ENCODE results near the gene TNNT2.

TNNT2 gene

DNA sequence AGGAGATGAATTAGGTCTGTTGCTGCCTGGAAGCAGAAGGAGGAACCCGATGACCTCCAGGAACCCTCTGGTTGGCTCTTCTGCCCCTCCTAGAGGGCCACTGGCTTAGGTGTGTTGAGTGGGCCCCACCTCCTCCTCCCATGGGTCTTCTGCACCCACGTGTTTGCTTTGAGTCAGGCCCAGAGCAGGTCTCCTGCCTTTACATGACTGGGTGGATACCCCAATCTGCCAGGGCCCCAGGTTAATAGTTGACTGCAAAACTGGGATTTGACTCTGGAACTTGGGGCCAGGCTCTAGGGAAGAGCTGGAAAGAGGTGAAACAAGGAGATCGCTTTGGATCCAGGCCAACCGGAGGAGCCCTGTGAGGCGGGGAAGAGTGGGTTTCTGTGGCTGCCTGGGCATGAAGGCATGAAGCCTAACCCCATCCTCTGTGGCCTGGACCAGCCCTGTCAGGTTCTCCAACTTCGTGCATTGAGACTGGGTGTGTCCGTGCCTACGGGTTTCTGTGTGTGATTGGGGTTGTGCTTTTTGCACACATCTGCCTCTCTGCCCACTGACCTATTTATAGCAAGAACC lies 29.4 kb upstream of the TNNT2 start:
- no peak overlapping the region for H3K4me3 ChIP-seq (ENCODE audit: low read length)
- H3K9me3 ChIP-seq (ENCODE audit: insufficient read depth, low read length) = no peaks in the 10 kb centered on the region
- H3K36me3 ChIP-seq (replicated peaks; ENCODE audit: low read depth, low read length) = no peaks in the 10 kb centered on the region
- H3K9ac ChIP-seq (ENCODE audit: low read length) = no peak overlapping the region
- TF ChIP-seq, protein P1, sequence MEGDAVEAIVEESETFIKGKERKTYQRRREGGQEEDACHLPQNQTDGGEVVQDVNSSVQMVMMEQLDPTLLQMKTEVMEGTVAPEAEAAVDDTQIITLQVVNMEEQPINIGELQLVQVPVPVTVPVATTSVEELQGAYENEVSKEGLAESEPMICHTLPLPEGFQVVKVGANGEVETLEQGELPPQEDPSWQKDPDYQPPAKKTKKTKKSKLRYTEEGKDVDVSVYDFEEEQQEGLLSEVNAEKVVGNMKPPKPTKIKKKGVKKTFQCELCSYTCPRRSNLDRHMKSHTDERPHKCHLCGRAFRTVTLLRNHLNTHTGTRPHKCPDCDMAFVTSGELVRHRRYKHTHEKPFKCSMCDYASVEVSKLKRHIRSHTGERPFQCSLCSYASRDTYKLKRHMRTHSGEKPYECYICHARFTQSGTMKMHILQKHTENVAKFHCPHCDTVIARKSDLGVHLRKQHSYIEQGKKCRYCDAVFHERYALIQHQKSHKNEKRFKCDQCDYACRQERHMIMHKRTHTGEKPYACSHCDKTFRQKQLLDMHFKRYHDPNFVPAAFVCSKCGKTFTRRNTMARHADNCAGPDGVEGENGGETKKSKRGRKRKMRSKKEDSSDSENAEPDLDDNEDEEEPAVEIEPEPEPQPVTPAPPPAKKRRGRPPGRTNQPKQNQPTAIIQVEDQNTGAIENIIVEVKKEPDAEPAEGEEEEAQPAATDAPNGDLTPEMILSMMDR (IDR thresholded peaks at IDR 0.05; ENCODE audit: low read depth, low read length) = no peak
- no peak for TF ChIP-seq EZH2phosphoT487 (IDR thresholded peaks at IDR 0.05; ENCODE audit: low read depth)
- no peaks in the 10 kb centered on the region for H4K20me1 ChIP-seq (ENCODE audit: insufficient read depth, low read length)
- no peaks in the 10 kb centered on the region for H3K79me2 ChIP-seq (ENCODE audit: low read length)
- peaks cover 19% of the 10 kb centered on the region for H3K4me1 ChIP-seq (ENCODE audit: low read length)
- no peak overlapping the region for H2AFZ ChIP-seq (ENCODE audit: low read depth, low read length)
- H3K4me2 ChIP-seq (ENCODE audit: low read length) = no peak overlapping the region
- H3K27me3 ChIP-seq (ENCODE audit: low read depth, low read length) = peaks cover 50% of the 10 kb centered on the region
- no peak overlapping the region for H3K27ac ChIP-seq (ENCODE audit: low read length)

DNA sequence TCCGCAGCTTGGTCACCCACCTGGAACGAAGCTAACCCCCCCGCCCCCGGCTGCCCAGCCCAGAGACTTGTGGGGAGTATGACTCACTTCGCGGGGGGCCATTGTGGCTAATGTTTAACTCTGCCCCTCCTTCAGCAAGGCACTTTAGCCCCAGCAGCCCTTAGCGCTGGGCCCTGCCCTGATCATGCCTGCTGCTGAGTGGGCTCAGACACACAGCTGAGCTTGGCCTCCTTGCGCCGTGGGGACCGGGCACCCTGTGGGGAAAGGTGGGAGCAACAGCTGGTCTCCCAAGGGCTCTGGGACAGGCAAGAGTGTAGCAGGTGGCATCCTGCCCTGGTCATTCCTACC lies 28.0 kb upstream of the TNNT2 start:
- Histone ChIP-seq H3K4me3 (ENCODE audit: low read length) (no peak overlapping the region), H2AFZ (ENCODE audit: low read depth, low read length) (no peak overlapping the region), H4K20me1 (ENCODE audit: insufficient read depth, low read length) (no peaks in the 10 kb centered on the region), H3K9me3 (ENCODE audit: insufficient read depth, low read length) (no peaks in the 10 kb centered on the region), H3K4me1 (ENCODE audit: low read length) (peaks cover 19% of the 10 kb centered on the region), H3K36me3 (replicated peaks; ENCODE audit: low read depth, low read length) (no peaks in the 10 kb centered on the region), H3K9ac (ENCODE audit: low read length) (no peak overlapping the region), H3K27me3 (ENCODE audit: low read depth, low read length) (peaks cover 51% of the 10 kb centered on the region), H3K4me2 (ENCODE audit: low read length) (no peak overlapping the region), H3K79me2 (ENCODE audit: low read length) (no peaks in the 10 kb centered on the region), H3K27ac (ENCODE audit: low read length) (no peak overlapping the region)
- TF ChIP-seq, protein P1 (IDR thresholded peaks at IDR 0.05; ENCODE audit: low read depth, low read length) = no peak
- no peak for TF ChIP-seq EZH2phosphoT487 (IDR thresholded peaks at IDR 0.05; ENCODE audit: low read depth)

DNA sequence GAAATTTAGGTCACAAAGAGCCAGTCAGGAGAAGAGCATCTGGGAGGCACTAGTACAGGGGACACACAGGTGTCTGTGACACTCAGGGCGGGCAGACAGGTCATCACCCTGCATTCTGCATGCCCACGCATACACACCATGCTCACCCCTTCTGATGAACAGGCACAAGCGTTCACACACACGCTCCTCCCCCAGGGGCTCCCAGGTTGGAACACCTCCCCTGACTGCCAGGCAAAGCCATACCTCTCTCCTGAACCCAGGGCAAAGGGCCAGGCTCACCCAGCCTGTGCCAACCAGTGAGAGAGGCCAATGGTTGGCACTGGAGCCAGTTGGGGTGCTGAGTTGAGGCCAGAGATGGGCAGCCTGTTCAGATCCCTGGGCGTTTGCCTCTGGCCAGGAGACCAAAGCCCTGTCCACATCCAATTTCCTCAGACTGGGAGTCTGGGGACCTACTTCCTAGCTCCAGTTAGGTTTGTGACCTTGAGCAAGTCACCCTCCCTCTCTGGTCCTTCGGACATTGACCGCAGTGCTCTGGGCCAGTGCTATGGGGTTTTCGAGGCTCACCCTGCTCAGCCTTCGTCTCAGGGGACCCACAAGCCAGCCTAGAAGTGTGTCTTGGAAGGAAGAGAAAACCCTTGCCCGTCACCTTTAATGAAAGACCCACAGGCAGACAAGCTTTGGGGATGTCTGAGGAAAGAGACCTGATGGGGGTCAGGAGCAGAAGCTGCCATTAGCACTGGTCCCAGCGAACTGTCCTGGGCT lies 27.4 kb upstream of the TNNT2 start:
- no peaks in the 10 kb centered on the region for H3K9me3 ChIP-seq (ENCODE audit: insufficient read depth, low read length)
- H3K27ac ChIP-seq (ENCODE audit: low read length) = no peak overlapping the region
- no peaks in the 10 kb centered on the region for H3K36me3 ChIP-seq (replicated peaks; ENCODE audit: low read depth, low read length)
- peaks cover 19% of the 10 kb centered on the region for H3K4me1 ChIP-seq (ENCODE audit: low read length)
- H3K4me2 ChIP-seq (ENCODE audit: low read length) = peak overlapping the region; percentile 49
- H4K20me1 ChIP-seq (ENCODE audit: insufficient read depth, low read length) = no peaks in the 10 kb centered on the region
- peaks cover 51% of the 10 kb centered on the region for H3K27me3 ChIP-seq (ENCODE audit: low read depth, low read length)
- no peaks in the 10 kb centered on the region for H3K79me2 ChIP-seq (ENCODE audit: low read length)
- H3K4me3 ChIP-seq (ENCODE audit: low read length) = no peak overlapping the region
- H3K9ac ChIP-seq (ENCODE audit: low read length) = no peak overlapping the region
- TF ChIP-seq, protein P1 (IDR thresholded peaks at IDR 0.05; ENCODE audit: low read depth, low read length) = no peak
- TF ChIP-seq EZH2phosphoT487 (IDR thresholded peaks at IDR 0.05; ENCODE audit: low read depth) = no peak
- H2AFZ ChIP-seq (ENCODE audit: low read depth, low read length) = no peak overlapping the region

DNA sequence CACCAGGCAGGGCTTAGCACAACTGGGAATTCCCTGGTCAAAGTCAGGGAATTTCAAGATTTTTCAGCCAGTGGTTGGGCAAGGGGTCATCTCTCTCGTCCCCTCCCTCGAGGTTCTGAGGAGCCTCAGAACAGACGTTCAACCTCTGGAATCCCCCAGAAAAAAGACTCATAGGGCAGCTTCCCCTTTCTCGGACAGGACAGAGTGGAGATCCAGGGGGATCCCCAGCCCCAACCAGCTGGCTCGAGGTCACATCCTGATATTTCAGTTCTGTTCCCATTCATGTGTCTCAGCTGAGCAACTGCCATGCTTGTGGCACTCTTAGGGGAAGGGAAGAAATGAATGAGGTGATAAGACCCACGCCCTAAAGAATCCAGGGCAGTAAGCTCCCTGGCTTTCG lies 26.6 kb upstream of the TNNT2 start:
- H3K9me3 ChIP-seq (ENCODE audit: insufficient read depth, low read length) = no peaks in the 10 kb centered on the region
- no peaks in the 10 kb centered on the region for H3K79me2 ChIP-seq (ENCODE audit: low read length)
- peaks cover 42% of the 10 kb centered on the region for H3K27me3 ChIP-seq (ENCODE audit: low read depth, low read length)
- H2AFZ ChIP-seq (ENCODE audit: low read depth, low read length) = no peak overlapping the region
- H3K4me2 ChIP-seq (ENCODE audit: low read length) = peak overlapping the region; percentile 49
- H3K27ac ChIP-seq (ENCODE audit: low read length) = no peak overlapping the region
- 0 out of 2 replicates have a peak overlapping the region, but pooled peaks have one; percentile 6 for H3K4me3 ChIP-seq (ENCODE audit: low read length)
- no peaks in the 10 kb centered on the region for H4K20me1 ChIP-seq (ENCODE audit: insufficient read depth, low read length)
- no peaks in the 10 kb centered on the region for H3K36me3 ChIP-seq (replicated peaks; ENCODE audit: low read depth, low read length)
- H3K9ac ChIP-seq (ENCODE audit: low read length) = no peak overlapping the region
- peaks cover 19% of the 10 kb centered on the region for H3K4me1 ChIP-seq (ENCODE audit: low read length)
- TF ChIP-seq, protein P1 (IDR thresholded peaks at IDR 0.05; ENCODE audit: low read depth, low read length) = no peak
- TF ChIP-seq EZH2phosphoT487 (IDR thresholded peaks at IDR 0.05; ENCODE audit: low read depth) = no peak

Data from OCI-LY3 (cell line).